GM23338 (cell line): Measurements from ENCODE around the gene ILF2. TPM values are rescaled to one million over a fixed set of nuclear protein-coding genes. Genes with fewer than 3 reads are reported as not detected.

Experiments
- ATAC-seq: fragments of 200-7000 bp; cut with Tn5 transposase; 3 replicates; pipeline ENCODE4 v1.9.1; 2020
- DNase-seq: peaks from one replicate; pipeline ENCODE4 v3.0.0-alpha.2; 2015; ENCODE audit warnings: low spot score
- H2AFZ ChIP-seq: fragments of 200-600 bp; sonication (generic); 2 replicates; pipeline ENCODE4 v1.8.0; 2016; ENCODE audit warnings: antibody characterized with exemption, mild to moderate bottlenecking, moderate library complexity
- H3F3A ChIP-seq: fragments of 200-600 bp; sonication (generic); replicated peaks from 2 replicates; pipeline ENCODE4 v1.8.0; 2017; ENCODE audit warnings: antibody characterized with exemption, mixed run types, low read depth
- H3K27ac ChIP-seq: fragments of 200-600 bp; sonication (generic); 2 replicates; pipeline ENCODE4 v1.6.1; 2016; ENCODE audit warnings: low read depth
- H3K27me3 ChIP-seq: fragments of 200-600 bp; sonication (generic); 2 replicates; pipeline ENCODE4 v1.8.0; 2016; ENCODE audit warnings: mild to moderate bottlenecking, mixed run types, moderate library complexity; ENCODE audit not compliant: insufficient read depth
- H3K36me3 ChIP-seq: fragments of 200-600 bp; sonication (generic); 2 replicates; pipeline ENCODE4 v1.8.0; 2016; ENCODE audit warnings: mild to moderate bottlenecking; ENCODE audit not compliant: insufficient read depth
- H3K4me1 ChIP-seq: fragments of 200-600 bp; sonication (generic); 2 replicates; pipeline ENCODE4 v1.8.0; 2016; ENCODE audit warnings: mild to moderate bottlenecking, moderate library complexity; ENCODE audit not compliant: insufficient read depth
- H3K4me2 ChIP-seq: fragments of 200-600 bp; sonication (generic); 2 replicates; pipeline ENCODE4 v1.7.1; 2017; ENCODE audit warnings: mixed run types
- H3K4me3 ChIP-seq: fragments of 200-600 bp; sonication (generic); 2 replicates; pipeline ENCODE4 v1.6.1; 2016; ENCODE audit warnings: mixed run types
- H3K79me2 ChIP-seq: fragments of 200-600 bp; sonication (generic); replicated peaks from 2 replicates; pipeline ENCODE4 v1.8.0; 2017; ENCODE audit warnings: mild to moderate bottlenecking; ENCODE audit not compliant: insufficient read depth
- H3K9me2 ChIP-seq: fragments of 200-600 bp; sonication (generic); 2 replicates; pipeline ENCODE4 v1.8.0; 2017; ENCODE audit not compliant: insufficient read depth
- H4K20me1 ChIP-seq: fragments of 200-600 bp; sonication (generic); replicated peaks from 2 replicates; pipeline ENCODE4 v1.8.0; 2017; ENCODE audit warnings: mild to moderate bottlenecking; ENCODE audit not compliant: insufficient read depth
- H3K27ac Mint-ChIP-seq: 2 replicates; pipeline ENCODE4 v1.8.0; 2020; ENCODE audit warnings: inconsistent platforms, mild to moderate bottlenecking, moderate library complexity, mixed read lengths
- H3K27me3 Mint-ChIP-seq: 3 replicates; pipeline ENCODE4 v1.8.0; 2022; ENCODE audit warnings: low read depth, mild to moderate bottlenecking, moderate library complexity, mixed read lengths, inconsistent platforms; ENCODE audit not compliant: insufficient read depth, poor library complexity
- H3K36me3 Mint-ChIP-seq: 3 replicates; pipeline ENCODE4 v1.8.0; 2021; ENCODE audit warnings: low read depth, mild to moderate bottlenecking, inconsistent platforms, moderate library complexity, mixed read lengths
- H3K4me1 Mint-ChIP-seq: 3 replicates; pipeline ENCODE4 v1.8.0; 2020; ENCODE audit warnings: mild to moderate bottlenecking, inconsistent platforms, mixed read lengths
- H3K4me3 Mint-ChIP-seq: 3 replicates; pipeline ENCODE4 v1.8.0; 2021; ENCODE audit warnings: moderate library complexity, mild to moderate bottlenecking, inconsistent platforms, mixed read lengths
- H3K9me3 Mint-ChIP-seq: 3 replicates; pipeline ENCODE4 v1.8.0; 2020; ENCODE audit warnings: moderate library complexity, mild to moderate bottlenecking, inconsistent platforms, mixed read lengths
- CREB1 ChIP-seq: fragments of 250-450 bp; sonication (Bioruptor Pico); IDR thresholded peaks from 2 replicates; pipeline ENCODE4 v1.5.0; 2020; ENCODE audit warnings: low read depth, mild to moderate bottlenecking, moderate library complexity
- EZH2 ChIP-seq: fragments of 200-600 bp; sonication (generic); IDR thresholded peaks from one replicate; pipeline ENCODE4 v1.8.0; 2017; ENCODE audit warnings: antibody characterized with exemption, mild to moderate bottlenecking, low read depth; ENCODE audit not compliant: unreplicated experiment
- EZH2phosphoT487 ChIP-seq: fragments of 200-600 bp; sonication (generic); IDR thresholded peaks from one replicate; pipeline ENCODE4 v1.8.1; 2018; ENCODE audit warnings: antibody characterized with exemption; ENCODE audit not compliant: unreplicated experiment
- JUNB ChIP-seq: IDR thresholded peaks from one replicate; pipeline ENCODE4 v1.6.1; 2016; ENCODE audit warnings: antibody characterized with exemption; ENCODE audit not compliant: unreplicated experiment
- NANOG ChIP-seq: IDR thresholded peaks from 2 replicates; pipeline ENCODE4 v1.6.1; 2016; ENCODE audit warnings: antibody characterized with exemption, borderline replicate concordance
- POLR2AphosphoS5 ChIP-seq: IDR thresholded peaks from 2 replicates; pipeline ENCODE4 v1.6.1; 2016; ENCODE audit warnings: antibody characterized with exemption, low read depth
- STAT1 ChIP-seq: IDR thresholded peaks from one replicate; pipeline ENCODE4 v1.6.1; 2016; ENCODE audit warnings: antibody characterized with exemption; ENCODE audit not compliant: unreplicated experiment
- ZNF114 ChIP-seq: fragments of 250-450 bp; sonication (Bioruptor Pico); IDR thresholded peaks from 2 replicates; pipeline ENCODE4 v1.5.0; 2020; ENCODE audit warnings: mild to moderate bottlenecking, moderate library complexity
- ZNF331 ChIP-seq: fragments of 250-450 bp; sonication (Bioruptor Pico); IDR thresholded peaks from 2 replicates; pipeline ENCODE4 v1.5.0; 2020; ENCODE audit warnings: low read depth, mild to moderate bottlenecking, moderate library complexity
- polyA plus RNA-seq: library from polyadenylated mRNA; unstranded; fragments of >200 nt; fragmentation: Nextera tagmentation; extraction: Ambion mirVana; gene quantifications from 2 replicates; pipeline ENCODE4 v1.2.1, GENCODE V29; 2016
- total RNA-seq: library from RNA; depleted of rRNA; stranded (reverse); fragments of >200 nt; shearing (Covaris generic); gene quantifications from 2 replicates; pipeline ENCODE4 v1.2.3, GENCODE V29; 2014
- TF ChIP-seq, protein P1 (sequence below): fragments of 250-450 bp; sonication (Bioruptor Pico); IDR thresholded peaks from 2 replicates; pipeline ENCODE4 v1.5.0; 2020; ENCODE audit warnings: mild to moderate bottlenecking, moderate library complexity
- TF ChIP-seq, protein P2 (sequence below): IDR thresholded peaks from one replicate; pipeline ENCODE4 v1.6.1; 2018; ENCODE audit warnings: antibody characterized with exemption; ENCODE audit not compliant: unreplicated experiment
- TF ChIP-seq, protein P3 (sequence below), 2 experiments: fragments of 200-600 bp in 1 of 2; sonication (generic) in 1 of 2; conservative IDR thresholded peaks; 2 replicates each; pipeline versions ENCODE4 v1.5.1 to v1.6.1; 2016 to 2017; ENCODE audit warnings: antibody characterized with exemption in 2 of 2, low read depth in 2 of 2, mild to moderate bottlenecking in 2 of 2, moderate library complexity in 1 of 2
- TF ChIP-seq, protein P4 (sequence below): IDR thresholded peaks from 2 replicates; pipeline ENCODE4 v1.6.1; 2016; ENCODE audit warnings: antibody characterized with exemption

Gene ILF2
- total and polyA plus RNA-seq, 2 experiments from 2014 or later: 214 to 337 TPM

DNA sequence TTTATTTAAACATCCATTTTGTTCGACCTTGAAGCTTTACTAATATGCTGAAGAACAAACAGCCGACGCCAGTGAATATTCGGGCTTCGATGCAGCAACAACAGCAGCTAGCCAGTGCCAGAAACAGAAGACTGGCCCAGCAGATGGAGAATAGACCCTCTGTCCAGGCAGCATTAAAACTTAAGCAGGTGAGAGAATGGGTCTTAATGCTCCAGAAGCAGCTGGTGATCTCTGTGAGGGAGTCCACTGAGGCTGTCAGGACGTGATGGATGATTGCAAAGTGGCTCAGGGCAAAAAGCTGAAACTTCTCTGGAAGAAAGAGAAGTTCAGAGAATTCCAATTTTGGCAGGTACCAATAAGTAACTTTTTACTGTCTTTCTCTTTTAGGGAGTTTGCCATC is 32.5 kb downstream of the ILF2 start (continued):
- TF ChIP-seq CREB1 (CRISPR knock-in tag): no peak
- TF ChIP-seq EZH2phosphoT487: no peak
- TF ChIP-seq, protein P1, sequence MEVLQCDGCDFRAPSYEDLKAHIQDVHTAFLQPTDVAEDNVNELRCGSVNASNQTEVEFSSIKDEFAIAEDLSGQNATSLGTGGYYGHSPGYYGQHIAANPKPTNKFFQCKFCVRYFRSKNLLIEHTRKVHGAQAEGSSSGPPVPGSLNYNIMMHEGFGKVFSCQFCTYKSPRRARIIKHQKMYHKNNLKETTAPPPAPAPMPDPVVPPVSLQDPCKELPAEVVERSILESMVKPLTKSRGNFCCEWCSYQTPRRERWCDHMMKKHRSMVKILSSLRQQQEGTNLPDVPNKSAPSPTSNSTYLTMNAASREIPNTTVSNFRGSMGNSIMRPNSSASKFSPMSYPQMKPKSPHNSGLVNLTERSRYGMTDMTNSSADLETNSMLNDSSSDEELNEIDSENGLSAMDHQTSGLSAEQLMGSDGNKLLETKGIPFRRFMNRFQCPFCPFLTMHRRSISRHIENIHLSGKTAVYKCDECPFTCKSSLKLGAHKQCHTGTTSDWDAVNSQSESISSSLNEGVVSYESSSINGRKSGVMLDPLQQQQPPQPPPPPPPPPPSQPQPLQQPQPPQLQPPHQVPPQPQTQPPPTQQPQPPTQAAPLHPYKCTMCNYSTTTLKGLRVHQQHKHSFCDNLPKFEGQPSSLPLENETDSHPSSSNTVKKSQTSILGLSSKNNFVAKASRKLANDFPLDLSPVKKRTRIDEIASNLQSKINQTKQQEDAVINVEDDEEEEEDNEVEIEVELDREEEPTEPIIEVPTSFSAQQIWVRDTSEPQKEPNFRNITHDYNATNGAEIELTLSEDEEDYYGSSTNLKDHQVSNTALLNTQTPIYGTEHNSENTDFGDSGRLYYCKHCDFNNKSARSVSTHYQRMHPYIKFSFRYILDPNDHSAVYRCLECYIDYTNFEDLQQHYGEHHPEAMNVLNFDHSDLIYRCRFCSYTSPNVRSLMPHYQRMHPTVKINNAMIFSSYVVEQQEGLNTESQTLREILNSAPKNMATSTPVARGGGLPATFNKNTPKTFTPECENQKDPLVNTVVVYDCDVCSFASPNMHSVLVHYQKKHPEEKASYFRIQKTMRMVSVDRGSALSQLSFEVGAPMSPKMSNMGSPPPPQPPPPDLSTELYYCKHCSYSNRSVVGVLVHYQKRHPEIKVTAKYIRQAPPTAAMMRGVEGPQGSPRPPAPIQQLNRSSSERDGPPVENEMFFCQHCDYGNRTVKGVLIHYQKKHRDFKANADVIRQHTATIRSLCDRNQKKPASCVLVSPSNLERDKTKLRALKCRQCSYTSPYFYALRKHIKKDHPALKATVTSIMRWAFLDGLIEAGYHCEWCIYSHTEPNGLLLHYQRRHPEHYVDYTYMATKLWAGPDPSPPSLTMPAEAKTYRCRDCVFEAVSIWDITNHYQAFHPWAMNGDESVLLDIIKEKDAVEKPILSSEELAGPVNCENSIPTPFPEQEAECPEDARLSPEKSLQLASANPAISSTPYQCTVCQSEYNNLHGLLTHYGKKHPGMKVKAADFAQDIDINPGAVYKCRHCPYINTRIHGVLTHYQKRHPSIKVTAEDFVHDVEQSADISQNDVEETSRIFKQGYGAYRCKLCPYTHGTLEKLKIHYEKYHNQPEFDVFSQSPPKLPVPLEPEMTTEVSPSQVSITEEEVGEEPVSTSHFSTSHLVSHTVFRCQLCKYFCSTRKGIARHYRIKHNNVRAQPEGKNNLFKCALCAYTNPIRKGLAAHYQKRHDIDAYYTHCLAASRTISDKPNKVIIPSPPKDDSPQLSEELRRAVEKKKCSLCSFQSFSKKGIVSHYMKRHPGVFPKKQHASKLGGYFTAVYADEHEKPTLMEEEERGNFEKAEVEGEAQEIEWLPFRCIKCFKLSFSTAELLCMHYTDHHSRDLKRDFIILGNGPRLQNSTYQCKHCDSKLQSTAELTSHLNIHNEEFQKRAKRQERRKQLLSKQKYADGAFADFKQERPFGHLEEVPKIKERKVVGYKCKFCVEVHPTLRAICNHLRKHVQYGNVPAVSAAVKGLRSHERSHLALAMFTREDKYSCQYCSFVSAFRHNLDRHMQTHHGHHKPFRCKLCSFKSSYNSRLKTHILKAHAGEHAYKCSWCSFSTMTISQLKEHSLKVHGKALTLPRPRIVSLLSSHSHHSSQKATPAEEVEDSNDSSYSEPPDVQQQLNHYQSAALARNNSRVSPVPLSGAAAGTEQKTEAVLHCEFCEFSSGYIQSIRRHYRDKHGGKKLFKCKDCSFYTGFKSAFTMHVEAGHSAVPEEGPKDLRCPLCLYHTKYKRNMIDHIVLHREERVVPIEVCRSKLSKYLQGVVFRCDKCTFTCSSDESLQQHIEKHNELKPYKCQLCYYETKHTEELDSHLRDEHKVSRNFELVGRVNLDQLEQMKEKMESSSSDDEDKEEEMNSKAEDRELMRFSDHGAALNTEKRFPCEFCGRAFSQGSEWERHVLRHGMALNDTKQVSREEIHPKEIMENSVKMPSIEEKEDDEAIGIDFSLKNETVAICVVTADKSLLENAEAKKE (CRISPR knock-in tag): no peak
- TF ChIP-seq STAT1: no peak

DNA sequence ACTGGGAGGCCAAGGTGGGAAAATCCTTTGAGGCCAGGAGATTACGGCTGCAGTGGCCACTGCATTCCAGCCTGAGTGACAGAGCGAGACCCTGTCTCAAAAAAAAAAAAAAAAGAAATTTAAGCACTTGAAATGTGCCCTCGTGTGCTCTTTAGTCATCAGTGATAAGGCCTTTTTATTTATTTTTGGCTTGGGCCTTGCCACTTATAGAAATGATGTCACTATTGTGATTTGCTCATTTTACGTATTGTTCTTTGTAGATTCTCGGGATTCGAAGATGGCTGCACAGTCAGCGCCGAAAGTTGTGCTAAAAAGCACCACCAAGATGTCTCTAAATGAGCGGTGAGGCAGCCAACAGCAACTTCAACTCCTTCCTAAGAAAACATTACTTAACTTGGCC is 34.5 kb downstream of the ILF2 start:
- Mint-ChIP-seq H3K36me3 (peaks cover 75% of the 10 kb centered on the region), H3K27ac (no peak overlapping the region), H3K4me1 (peaks cover 15% of the 10 kb centered on the region), H3K27me3 (peaks cover 14% of the 10 kb centered on the region), H3K9me3 (no peaks in the 10 kb centered on the region), H3K4me3 (peak overlapping the region; percentile 96; the same call in 1 of the 3 replicates)
- Histone ChIP-seq H3K36me3 (peaks cover 55% of the 10 kb centered on the region), H3F3A (peaks cover 26% of the 10 kb centered on the region), H3K4me3 (no peak overlapping the region), H3K4me1 (peaks cover 12% of the 10 kb centered on the region; the same call in 1 of the 2 replicates), H3K9me2 (no peaks in the 10 kb centered on the region), H2AFZ (no peak overlapping the region), H3K27ac (peak overlapping the region; percentile 63; the same call in 1 of the 2 replicates), H3K27me3 (no peaks in the 10 kb centered on the region), H3K79me2 (peaks cover 61% of the 10 kb centered on the region), H3K4me2 (no peak overlapping the region), H4K20me1 (peaks cover 30% of the 10 kb centered on the region)
- DNase-seq (no peak), ATAC-seq (no peak)
- TF ChIP-seq ZNF114 (CRISPR knock-in tag) (no peak), ZNF331 (CRISPR knock-in tag) (no peak), JUNB (no peak), EZH2 (no peak), NANOG (no peak), POLR2AphosphoS5 (no peak)
- TF ChIP-seq, protein P2, sequence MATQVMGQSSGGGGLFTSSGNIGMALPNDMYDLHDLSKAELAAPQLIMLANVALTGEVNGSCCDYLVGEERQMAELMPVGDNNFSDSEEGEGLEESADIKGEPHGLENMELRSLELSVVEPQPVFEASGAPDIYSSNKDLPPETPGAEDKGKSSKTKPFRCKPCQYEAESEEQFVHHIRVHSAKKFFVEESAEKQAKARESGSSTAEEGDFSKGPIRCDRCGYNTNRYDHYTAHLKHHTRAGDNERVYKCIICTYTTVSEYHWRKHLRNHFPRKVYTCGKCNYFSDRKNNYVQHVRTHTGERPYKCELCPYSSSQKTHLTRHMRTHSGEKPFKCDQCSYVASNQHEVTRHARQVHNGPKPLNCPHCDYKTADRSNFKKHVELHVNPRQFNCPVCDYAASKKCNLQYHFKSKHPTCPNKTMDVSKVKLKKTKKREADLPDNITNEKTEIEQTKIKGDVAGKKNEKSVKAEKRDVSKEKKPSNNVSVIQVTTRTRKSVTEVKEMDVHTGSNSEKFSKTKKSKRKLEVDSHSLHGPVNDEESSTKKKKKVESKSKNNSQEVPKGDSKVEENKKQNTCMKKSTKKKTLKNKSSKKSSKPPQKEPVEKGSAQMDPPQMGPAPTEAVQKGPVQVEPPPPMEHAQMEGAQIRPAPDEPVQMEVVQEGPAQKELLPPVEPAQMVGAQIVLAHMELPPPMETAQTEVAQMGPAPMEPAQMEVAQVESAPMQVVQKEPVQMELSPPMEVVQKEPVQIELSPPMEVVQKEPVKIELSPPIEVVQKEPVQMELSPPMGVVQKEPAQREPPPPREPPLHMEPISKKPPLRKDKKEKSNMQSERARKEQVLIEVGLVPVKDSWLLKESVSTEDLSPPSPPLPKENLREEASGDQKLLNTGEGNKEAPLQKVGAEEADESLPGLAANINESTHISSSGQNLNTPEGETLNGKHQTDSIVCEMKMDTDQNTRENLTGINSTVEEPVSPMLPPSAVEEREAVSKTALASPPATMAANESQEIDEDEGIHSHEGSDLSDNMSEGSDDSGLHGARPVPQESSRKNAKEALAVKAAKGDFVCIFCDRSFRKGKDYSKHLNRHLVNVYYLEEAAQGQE: no peak
- TF ChIP-seq, protein P3, sequence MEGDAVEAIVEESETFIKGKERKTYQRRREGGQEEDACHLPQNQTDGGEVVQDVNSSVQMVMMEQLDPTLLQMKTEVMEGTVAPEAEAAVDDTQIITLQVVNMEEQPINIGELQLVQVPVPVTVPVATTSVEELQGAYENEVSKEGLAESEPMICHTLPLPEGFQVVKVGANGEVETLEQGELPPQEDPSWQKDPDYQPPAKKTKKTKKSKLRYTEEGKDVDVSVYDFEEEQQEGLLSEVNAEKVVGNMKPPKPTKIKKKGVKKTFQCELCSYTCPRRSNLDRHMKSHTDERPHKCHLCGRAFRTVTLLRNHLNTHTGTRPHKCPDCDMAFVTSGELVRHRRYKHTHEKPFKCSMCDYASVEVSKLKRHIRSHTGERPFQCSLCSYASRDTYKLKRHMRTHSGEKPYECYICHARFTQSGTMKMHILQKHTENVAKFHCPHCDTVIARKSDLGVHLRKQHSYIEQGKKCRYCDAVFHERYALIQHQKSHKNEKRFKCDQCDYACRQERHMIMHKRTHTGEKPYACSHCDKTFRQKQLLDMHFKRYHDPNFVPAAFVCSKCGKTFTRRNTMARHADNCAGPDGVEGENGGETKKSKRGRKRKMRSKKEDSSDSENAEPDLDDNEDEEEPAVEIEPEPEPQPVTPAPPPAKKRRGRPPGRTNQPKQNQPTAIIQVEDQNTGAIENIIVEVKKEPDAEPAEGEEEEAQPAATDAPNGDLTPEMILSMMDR (conservative IDR thresholded peaks at IDR 0.05; ENCODE audit: low read depth in 2 of 2): no peak
- TF ChIP-seq, protein P4, sequence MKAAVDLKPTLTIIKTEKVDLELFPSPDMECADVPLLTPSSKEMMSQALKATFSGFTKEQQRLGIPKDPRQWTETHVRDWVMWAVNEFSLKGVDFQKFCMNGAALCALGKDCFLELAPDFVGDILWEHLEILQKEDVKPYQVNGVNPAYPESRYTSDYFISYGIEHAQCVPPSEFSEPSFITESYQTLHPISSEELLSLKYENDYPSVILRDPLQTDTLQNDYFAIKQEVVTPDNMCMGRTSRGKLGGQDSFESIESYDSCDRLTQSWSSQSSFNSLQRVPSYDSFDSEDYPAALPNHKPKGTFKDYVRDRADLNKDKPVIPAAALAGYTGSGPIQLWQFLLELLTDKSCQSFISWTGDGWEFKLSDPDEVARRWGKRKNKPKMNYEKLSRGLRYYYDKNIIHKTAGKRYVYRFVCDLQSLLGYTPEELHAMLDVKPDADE: no peak
